Retinal pigment epithelial cell (primary cell): ENCODE measurements around the gene OGG1.

Experiments
- DNase-seq: peaks from one replicate; pipeline ENCODE4 v3.0.0-alpha.2; 2010; ENCODE audit warnings: low read depth
- H3K4me3 ChIP-seq: 2 replicates; pipeline ENCODE4 v1.5.1; 2011; ENCODE audit warnings: mild to moderate bottlenecking, low read length, control low read depth, moderate library complexity
- TF ChIP-seq, protein P1 (sequence below): conservative IDR thresholded peaks from 2 replicates; pipeline ENCODE4 v1.5.1; 2011; ENCODE audit warnings: low read depth, low read length, control low read depth, inconsistent platforms

OGG1 gene

DNA sequence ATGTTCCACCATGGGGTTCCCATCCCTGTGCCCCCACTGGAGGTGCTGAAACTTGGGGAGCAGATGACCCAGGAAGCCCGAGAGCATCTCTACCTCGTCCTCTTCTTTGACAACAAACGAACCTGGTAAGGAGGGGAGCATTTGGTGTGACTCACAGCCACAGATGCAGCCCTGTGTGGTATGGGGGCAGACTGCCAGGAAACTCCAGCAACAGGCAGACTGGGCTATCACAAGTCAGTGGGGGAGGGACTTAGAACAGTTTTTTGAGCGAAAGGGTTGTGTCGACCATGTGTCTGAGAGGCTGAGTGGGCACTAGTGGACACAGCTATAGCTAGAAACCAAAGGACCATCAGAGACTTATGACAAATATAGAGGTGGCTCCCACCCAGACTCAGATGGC, 3.4 kb upstream of the OGG1 start:
- H3K4me3 ChIP-seq, result no peak overlapping the region
- TF ChIP-seq, protein P1, sequence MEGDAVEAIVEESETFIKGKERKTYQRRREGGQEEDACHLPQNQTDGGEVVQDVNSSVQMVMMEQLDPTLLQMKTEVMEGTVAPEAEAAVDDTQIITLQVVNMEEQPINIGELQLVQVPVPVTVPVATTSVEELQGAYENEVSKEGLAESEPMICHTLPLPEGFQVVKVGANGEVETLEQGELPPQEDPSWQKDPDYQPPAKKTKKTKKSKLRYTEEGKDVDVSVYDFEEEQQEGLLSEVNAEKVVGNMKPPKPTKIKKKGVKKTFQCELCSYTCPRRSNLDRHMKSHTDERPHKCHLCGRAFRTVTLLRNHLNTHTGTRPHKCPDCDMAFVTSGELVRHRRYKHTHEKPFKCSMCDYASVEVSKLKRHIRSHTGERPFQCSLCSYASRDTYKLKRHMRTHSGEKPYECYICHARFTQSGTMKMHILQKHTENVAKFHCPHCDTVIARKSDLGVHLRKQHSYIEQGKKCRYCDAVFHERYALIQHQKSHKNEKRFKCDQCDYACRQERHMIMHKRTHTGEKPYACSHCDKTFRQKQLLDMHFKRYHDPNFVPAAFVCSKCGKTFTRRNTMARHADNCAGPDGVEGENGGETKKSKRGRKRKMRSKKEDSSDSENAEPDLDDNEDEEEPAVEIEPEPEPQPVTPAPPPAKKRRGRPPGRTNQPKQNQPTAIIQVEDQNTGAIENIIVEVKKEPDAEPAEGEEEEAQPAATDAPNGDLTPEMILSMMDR, result no peak
- peak; percentile 58 for DNase-seq

DNA sequence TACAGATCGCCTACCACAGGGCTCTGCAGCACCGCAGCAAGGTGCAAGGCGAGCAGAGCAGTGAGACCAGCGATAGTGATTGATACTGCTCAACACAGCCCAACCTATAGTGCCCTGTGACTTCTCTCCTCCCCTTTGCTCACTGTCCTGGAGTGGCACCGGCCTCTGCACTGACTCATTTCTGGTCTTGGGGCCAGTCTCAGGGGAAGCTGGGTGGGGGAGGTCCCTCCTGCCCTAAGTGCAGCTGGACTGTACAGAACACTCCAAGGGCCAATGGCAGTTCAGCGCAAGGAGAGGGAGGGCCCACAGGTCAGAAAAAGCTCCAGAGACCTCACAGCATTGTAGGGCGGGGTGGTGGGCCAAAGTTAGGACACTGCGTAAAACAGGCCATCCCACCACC, 2.5 kb upstream of the OGG1 start:
- DNase-seq, result no peak
- TF ChIP-seq, protein P1, result no peak
- H3K4me3 ChIP-seq, result no peak overlapping the region

DNA sequence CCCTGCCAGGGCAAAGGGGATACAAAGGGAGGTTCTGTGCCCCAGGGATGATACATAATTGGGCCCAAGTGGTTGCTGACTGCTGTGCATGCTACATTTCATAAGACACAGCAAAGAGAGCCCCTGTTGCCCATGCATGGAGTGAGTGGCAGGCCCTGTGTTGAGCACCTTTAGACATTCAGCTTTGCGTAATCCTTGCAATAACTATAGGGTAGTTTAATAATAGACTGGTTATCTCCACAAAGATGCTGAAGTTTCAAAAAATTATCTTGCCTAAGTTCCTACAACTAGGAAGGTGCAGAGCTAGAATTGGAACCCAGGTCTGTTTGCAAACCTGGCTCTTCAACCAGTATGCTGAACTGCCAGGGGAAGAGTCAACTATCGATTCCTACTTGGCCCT, 1.7 kb upstream of the OGG1 start:
- TF ChIP-seq, protein P1, result no peak
- no peak for DNase-seq
- no peak overlapping the region for H3K4me3 ChIP-seq

DNA sequence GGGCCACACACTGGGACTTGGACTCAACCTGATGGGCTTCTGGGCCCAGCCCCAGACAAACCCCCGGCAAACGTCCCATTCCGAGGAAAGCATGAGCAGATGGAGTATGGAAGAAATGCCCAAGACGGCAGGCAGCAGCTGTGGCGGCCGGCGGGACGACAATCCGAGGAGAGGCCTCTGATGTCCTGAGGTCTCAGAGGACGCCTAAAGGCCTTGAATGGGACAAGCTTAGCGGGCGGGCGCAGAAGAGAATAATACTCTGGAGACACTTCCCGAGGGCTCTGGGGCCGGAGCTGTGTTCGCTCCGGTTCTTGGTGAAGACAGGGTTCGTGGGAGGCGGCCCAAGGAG, 482 bp upstream of the OGG1 start:
- TF ChIP-seq, protein P1, result no peak
- peak overlapping the region; percentile 79 for H3K4me3 ChIP-seq
- no peak for DNase-seq

DNA sequence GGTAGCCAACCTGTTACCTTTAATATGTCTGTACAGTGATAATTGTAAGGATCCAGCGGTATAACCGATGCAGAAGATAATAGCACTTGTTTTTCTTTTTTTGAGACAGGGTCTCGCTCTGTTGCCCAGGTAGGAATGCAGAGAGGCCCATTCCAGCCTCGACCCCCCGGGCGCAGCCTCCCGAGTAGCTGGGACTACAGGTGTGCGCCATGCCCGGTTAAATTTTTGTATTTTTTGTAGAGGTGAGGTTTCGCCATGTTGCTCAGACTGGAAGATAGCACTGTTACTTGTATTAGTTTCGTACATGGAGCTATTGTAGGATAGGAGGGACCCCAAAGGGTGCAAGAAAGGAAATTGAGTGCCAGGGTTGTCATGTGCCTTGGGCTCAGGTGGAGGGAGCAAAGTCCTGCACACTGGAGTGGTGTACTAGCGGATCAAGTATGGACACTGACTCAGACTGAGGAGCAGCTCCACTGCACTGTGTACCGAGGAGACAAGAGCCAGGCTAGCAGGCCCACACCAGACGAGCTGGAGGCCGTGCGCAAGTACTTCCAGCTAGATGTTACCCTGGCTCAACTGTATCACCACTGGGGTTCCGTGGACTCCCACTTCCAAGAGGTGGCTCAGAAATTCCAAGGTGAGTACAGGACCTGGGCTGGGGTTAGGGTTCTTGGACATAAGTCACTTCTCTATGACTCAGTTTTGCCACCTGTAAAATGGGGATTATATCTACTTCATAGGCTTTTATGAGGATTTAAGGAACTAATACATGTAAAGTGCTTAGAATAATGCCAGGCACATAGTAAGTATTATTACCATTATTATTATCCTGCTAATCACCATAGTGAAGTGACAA, 1.0 kb downstream of the OGG1 start:
- TF ChIP-seq, protein P1, result no peak
- DNase-seq, result no peak

DNA sequence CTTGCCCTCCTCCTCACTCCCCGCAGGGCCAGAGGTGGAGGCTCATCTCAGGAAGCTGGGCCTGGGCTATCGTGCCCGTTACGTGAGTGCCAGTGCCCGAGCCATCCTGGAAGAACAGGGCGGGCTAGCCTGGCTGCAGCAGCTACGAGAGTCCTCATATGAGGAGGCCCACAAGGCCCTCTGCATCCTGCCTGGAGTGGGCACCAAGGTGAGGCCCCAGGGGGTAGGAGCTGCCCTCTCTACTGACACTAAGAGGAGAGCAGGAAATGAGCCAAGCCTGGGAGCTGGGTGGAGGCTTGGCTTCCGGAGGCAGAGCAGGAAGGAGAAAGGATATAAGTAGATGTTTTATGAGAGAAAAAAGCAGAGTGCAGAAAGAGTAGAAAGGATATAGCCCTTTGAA, 4.9 kb downstream of the OGG1 start:
- no peak for DNase-seq
- TF ChIP-seq, protein P1, result no peak

More for the DNA sequence above, 1.0 kb downstream of the OGG1 start:
- peak overlapping the region; percentile 79 for H3K4me3 ChIP-seq

DNA sequence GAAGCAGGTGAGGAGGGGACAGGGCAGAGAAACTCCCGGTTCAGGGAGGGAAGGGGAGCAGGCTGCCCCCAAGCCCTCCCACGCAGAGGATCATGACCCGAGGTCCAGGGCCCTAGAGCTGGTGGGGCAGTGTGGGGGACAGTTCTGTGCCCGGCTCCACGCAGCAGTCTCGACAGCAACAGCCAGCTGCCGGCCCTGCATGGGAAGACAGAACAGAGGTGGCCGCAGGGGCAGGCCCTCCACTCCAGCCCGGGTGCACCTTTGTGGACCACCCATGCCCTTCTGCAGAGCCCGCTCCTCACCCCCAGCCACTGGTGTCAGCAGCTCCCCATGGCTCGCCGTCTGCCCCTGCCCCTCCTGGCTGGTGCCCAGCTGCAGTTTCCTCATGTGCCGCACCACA, 7.7 kb downstream of the OGG1 start:
- DNase-seq, result no peak
- TF ChIP-seq, protein P1, result no peak
- no peak overlapping the region for H3K4me3 ChIP-seq

More for the DNA sequence above, 4.9 kb downstream of the OGG1 start:
- H3K4me3 ChIP-seq, result no peak overlapping the region
